IPS-15b (cell line): ENCODE measurements around the gene CDK6.

Source experiments
- H3K27me3 ChIP-seq: one replicate; pipeline ENCODE4 v1.6.1; 2013; ENCODE audit warnings: low read length; ENCODE audit not compliant: control insufficient read depth, insufficient read depth
- H3K36me3 ChIP-seq: one replicate; pipeline ENCODE4 v1.6.1; 2013; ENCODE audit warnings: low read length; ENCODE audit not compliant: control insufficient read depth, insufficient read depth
- H3K4me1 ChIP-seq: one replicate; pipeline ENCODE4 v1.6.1; 2013; ENCODE audit warnings: mild to moderate bottlenecking, low read length; ENCODE audit not compliant: control insufficient read depth, insufficient read depth
- H3K4me3 ChIP-seq: one replicate; pipeline ENCODE4 v1.5.1; 2013; ENCODE audit warnings: low read depth, low read length
- H3K9ac ChIP-seq: one replicate; pipeline ENCODE4 v1.6.1; 2013; ENCODE audit warnings: low read depth, mild to moderate bottlenecking, low read length
- H3K9me3 ChIP-seq: one replicate; pipeline ENCODE4 v1.6.1; 2013; ENCODE audit warnings: mild to moderate bottlenecking, low read length; ENCODE audit not compliant: control insufficient read depth, insufficient read depth

The CDK6 gene

GRCh38 chr7:92697012-92697411 lies 139.4 kb downstream of the CDK6 start:
- H3K36me3 ChIP-seq: no peaks in the 10 kb centered on the region
- H3K9me3 ChIP-seq: no peaks in the 10 kb centered on the region
- H3K4me1 ChIP-seq: peaks cover 19% of the 10 kb centered on the region
- no peaks in the 10 kb centered on the region for H3K27me3 ChIP-seq
- no peak overlapping the region for H3K9ac ChIP-seq
- no peak overlapping the region for H3K4me3 ChIP-seq

GRCh38 chr7:92696584-92696983 lies 139.8 kb downstream of the CDK6 start:
- H3K36me3 ChIP-seq: no peaks in the 10 kb centered on the region
- H3K4me1 ChIP-seq: peaks cover 19% of the 10 kb centered on the region
- no peak overlapping the region for H3K4me3 ChIP-seq
- no peaks in the 10 kb centered on the region for H3K27me3 ChIP-seq
- H3K9me3 ChIP-seq: no peaks in the 10 kb centered on the region
- H3K9ac ChIP-seq: no peak overlapping the region

- Histone ChIP-seq H3K9ac (peak overlapping the region; percentile 12), H3K9me3 (no peaks in the 10 kb centered on the region), H3K4me1 (peaks cover 19% of the 10 kb centered on the region), H3K36me3 (no peaks in the 10 kb centered on the region), H3K4me3 (peak overlapping the region; percentile 37), H3K27me3 (no peaks in the 10 kb centered on the region)
These were observed 140.8 kb downstream of the CDK6 start for GRCh38 chr7:92695308-92696261.

GRCh38 chr7:92694211-92694610 lies 142.2 kb downstream of the CDK6 start:
- peaks cover 19% of the 10 kb centered on the region for H3K4me1 ChIP-seq
- H3K27me3 ChIP-seq: no peaks in the 10 kb centered on the region
- H3K36me3 ChIP-seq: no peaks in the 10 kb centered on the region
- H3K4me3 ChIP-seq: no peak overlapping the region
- H3K9ac ChIP-seq: no peak overlapping the region
- no peaks in the 10 kb centered on the region for H3K9me3 ChIP-seq

GRCh38 chr7:92693519-92693918 lies 142.9 kb downstream of the CDK6 start:
- no peaks in the 10 kb centered on the region for H3K36me3 ChIP-seq
- peaks cover 19% of the 10 kb centered on the region for H3K4me1 ChIP-seq
- H3K27me3 ChIP-seq: no peaks in the 10 kb centered on the region
- H3K4me3 ChIP-seq: no peak overlapping the region
- no peak overlapping the region for H3K9ac ChIP-seq
- no peaks in the 10 kb centered on the region for H3K9me3 ChIP-seq

- H3K4me3 ChIP-seq: no peak overlapping the region
- peaks cover 16% of the 10 kb centered on the region for H3K4me1 ChIP-seq
- H3K9me3 ChIP-seq: no peaks in the 10 kb centered on the region
- H3K9ac ChIP-seq: no peak overlapping the region
- H3K36me3 ChIP-seq: no peaks in the 10 kb centered on the region
- H3K27me3 ChIP-seq: no peaks in the 10 kb centered on the region
These were observed 144.8 kb downstream of the CDK6 start for GRCh38 chr7:92691578-92691977.

GRCh38 chr7:92685136-92686042 lies 151.0 kb downstream of the CDK6 start:
- no peaks in the 10 kb centered on the region for H3K36me3 ChIP-seq
- no peaks in the 10 kb centered on the region for H3K27me3 ChIP-seq
- H3K9me3 ChIP-seq: no peaks in the 10 kb centered on the region
- H3K4me1 ChIP-seq: peaks cover 43% of the 10 kb centered on the region
- H3K9ac ChIP-seq: no peak overlapping the region
- no peak overlapping the region for H3K4me3 ChIP-seq

- no peaks in the 10 kb centered on the region for H3K9me3 ChIP-seq
- H3K4me1 ChIP-seq: peaks cover 43% of the 10 kb centered on the region
- peak overlapping the region; percentile 2 for H3K4me3 ChIP-seq
- H3K9ac ChIP-seq: no peak overlapping the region
- H3K36me3 ChIP-seq: no peaks in the 10 kb centered on the region
- H3K27me3 ChIP-seq: no peaks in the 10 kb centered on the region
These were observed 152.1 kb downstream of the CDK6 start for GRCh38 chr7:92684274-92684673.

GRCh38 chr7:92682903-92683539 lies 153.4 kb downstream of the CDK6 start:
- H3K4me3 ChIP-seq: no peak overlapping the region

GRCh38 chr7:92682330-92682729 lies 154.0 kb downstream of the CDK6 start:
- Histone ChIP-seq H3K4me1 (peaks cover 43% of the 10 kb centered on the region), H3K9ac (no peak overlapping the region), H3K36me3 (no peaks in the 10 kb centered on the region), H3K9me3 (no peaks in the 10 kb centered on the region), H3K27me3 (no peaks in the 10 kb centered on the region), H3K4me3 (no peak overlapping the region)

More at GRCh38 chr7:92682903-92683539, 153.4 kb downstream of the CDK6 start:
- Histone ChIP-seq H3K9ac (no peak overlapping the region), H3K27me3 (no peaks in the 10 kb centered on the region), H3K9me3 (no peaks in the 10 kb centered on the region), H3K36me3 (no peaks in the 10 kb centered on the region), H3K4me1 (peaks cover 43% of the 10 kb centered on the region)

- Histone ChIP-seq H3K9me3 (no peaks in the 10 kb centered on the region), H3K4me3 (no peak overlapping the region), H3K36me3 (no peaks in the 10 kb centered on the region), H3K9ac (no peak overlapping the region), H3K27me3 (no peaks in the 10 kb centered on the region), H3K4me1 (peaks cover 43% of the 10 kb centered on the region)
These were observed 154.7 kb downstream of the CDK6 start for GRCh38 chr7:92681633-92682032.
